CD4-positive, alpha-beta T cell (primary cell): ENCODE results near the gene KCNA1. TPM values are rescaled to one million over a fixed set of nuclear protein-coding genes. Genes with fewer than 3 reads are reported as not detected.

Source experiments
- ATAC-seq: fragments of 200-7000 bp; cut with Tn5 transposase; one replicate; pipeline ENCODE4 v1.10.0; 2022; ENCODE audit warnings: mild to moderate bottlenecking; ENCODE audit not compliant: poor library complexity
- CTCF ChIA-PET: fragments of 350-600 bp; sonication (Branson Sonifier 250); formaldehyde crosslinking; loops from one replicate; lab custom pipeline; 2021; ENCODE audit warnings: antibody characterized with exemption, inconsistent platforms; lab: Charles Lee
- POLR2A ChIA-PET: fragments of 350-600 bp; sonication (Branson Sonifier 250); formaldehyde crosslinking; loops from one replicate; lab custom pipeline; 2021; ENCODE audit warnings: antibody characterized with exemption, inconsistent platforms; lab: Charles Lee
- DNase-seq, 14 experiments: peaks; one replicate each; pipeline ENCODE4 v3.0.0-alpha.2; 2013 to 2020; ENCODE audit warnings: mixed read lengths in 2 of 14
- H3K27ac ChIP-seq, 2 donors: one replicate each; pipeline versions ENCODE4 v1.5.1 to v1.7.0; 2013; ENCODE audit warnings: low read length in 2 of 2, low read depth in 1 of 2, mild to moderate bottlenecking in 1 of 2
- H3K27me3 ChIP-seq, 2 experiments: 1 replicate in 1 of 2; 2 replicates in 1 of 2; pipeline versions ENCODE4 v1.6.1 to v1.7.0; 2013; ENCODE audit warnings: low read length in 2 of 2, control low read depth in 1 of 2, mild to moderate bottlenecking in 1 of 2, moderate library complexity in 1 of 2; ENCODE audit not compliant: insufficient read depth in 2 of 2, control insufficient read depth in 1 of 2
- H3K36me3 ChIP-seq: one replicate; pipeline ENCODE4 v1.6.1; 2013; ENCODE audit warnings: low read length, control low read depth; ENCODE audit not compliant: insufficient read depth
- H3K4me1 ChIP-seq: one replicate; pipeline ENCODE4 v1.6.1; 2013; ENCODE audit warnings: low read length, control low read depth; ENCODE audit not compliant: insufficient read depth
- H3K4me3 ChIP-seq: one replicate; pipeline ENCODE4 v1.5.1; 2013; ENCODE audit warnings: mild to moderate bottlenecking, low read length, moderate library complexity
- H3K9me3 ChIP-seq, 2 experiments: 1 replicate in 1 of 2; 2 replicates in 1 of 2; pipeline versions ENCODE4 v1.6.1 to v1.7.0; 2013; ENCODE audit warnings: low read length in 2 of 2, mild to moderate bottlenecking in 2 of 2, control low read depth in 1 of 2, moderate library complexity in 1 of 2; ENCODE audit not compliant: control insufficient read depth in 1 of 2, insufficient read depth in 1 of 2
- H3K27ac Mint-ChIP-seq: one replicate; pipeline ENCODE4 v1.8.0; 2020; ENCODE audit warnings: mixed read lengths
- H3K27me3 Mint-ChIP-seq: one replicate; pipeline ENCODE4 v1.8.0; 2021; ENCODE audit warnings: mixed read lengths
- H3K36me3 Mint-ChIP-seq: one replicate; pipeline ENCODE4 v1.8.0; 2021; ENCODE audit warnings: low read depth, mixed read lengths
- H3K4me1 Mint-ChIP-seq: one replicate; pipeline ENCODE4 v1.8.0; 2021; ENCODE audit warnings: low read depth, mixed read lengths
- H3K4me3 Mint-ChIP-seq: one replicate; pipeline ENCODE4 v1.8.0; 2020; ENCODE audit warnings: mild to moderate bottlenecking, mixed read lengths
- H3K9me3 Mint-ChIP-seq: one replicate; pipeline ENCODE4 v1.8.0; 2020; ENCODE audit warnings: mixed read lengths
- CTCF ChIP-seq: fragments of 200-600 bp; IDR thresholded peaks from one replicate; pipeline ENCODE4 v1.8.0; 2022; ENCODE audit warnings: antibody characterized with exemption, mild to moderate bottlenecking
- intact Hi-C, 2 experiments: fragments of 100-400 bp; cut with DNase I in 1 of 2; cut with micrococcal nuclease in 1 of 2; formaldehyde crosslinking; loops; one replicate each; pipeline versions ENCODE4 v1.15.1 to v1.9.0; 2023 to 2025; cut with DNase I, micrococcal nuclease
- total RNA-seq, 174 experiments: library from RNA in 2 of 174; stranded (reverse) in 2 of 174; gene quantifications; one replicate each; pipeline ENCODE4 v1.2.3 and lab custom pipeline; 2021 to 2026

KCNA1 gene
- total RNA-seq, 2 experiments from 2014 or later = not detected

- TF ChIP-seq CTCF = no peak
These were observed 45.1 kb downstream of the KCNA1 start for GRCh38 chr12:4954621-4955354.

DNA sequence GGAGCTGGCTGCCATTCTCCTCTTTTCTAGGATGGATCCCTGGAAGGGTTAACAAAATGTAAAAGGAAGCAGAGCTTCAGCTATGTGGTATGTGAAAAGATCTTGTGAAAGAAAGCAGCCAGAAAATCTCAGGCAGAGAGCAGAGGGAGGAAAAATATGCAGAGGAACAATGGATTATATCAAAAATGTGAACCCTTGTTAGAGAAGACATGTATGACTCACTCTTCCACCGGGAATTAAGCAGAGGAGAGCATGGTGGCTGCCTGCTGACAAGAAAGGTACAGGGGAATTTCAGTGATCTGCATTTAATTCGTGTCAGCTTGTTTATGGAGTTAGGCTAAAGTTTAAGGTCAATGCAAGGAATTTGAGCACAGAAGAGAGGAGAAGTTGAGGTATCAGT, 46.3 kb downstream of the KCNA1 start:
- TF ChIP-seq CTCF = no peak
- H3K27ac ChIP-seq = no peak overlapping the region
- peaks cover 0 to 7% of the 10 kb centered on the region in 2 experiments for H3K9me3 ChIP-seq
- Mint-ChIP-seq H3K4me1 (no peaks in the 10 kb centered on the region), H3K36me3 (no peaks in the 10 kb centered on the region), H3K27me3 (peaks cover 46% of the 10 kb centered on the region), H3K9me3 (no peaks in the 10 kb centered on the region), H3K27ac (no peak overlapping the region), H3K4me3 (no peak overlapping the region)
- ATAC-seq = no peak
- no peak for DNase-seq
- ChIA-PET POLR2A (no interaction called here), CTCF (no interaction called here)
- H3K4me1 ChIP-seq = no peaks in the 10 kb centered on the region
- H3K4me3 ChIP-seq = no peak overlapping the region
- peaks cover 6 to 47% of the 10 kb centered on the region in 2 experiments for H3K27me3 ChIP-seq
- intact Hi-C loops = no loop called here
- no peaks in the 10 kb centered on the region for H3K36me3 ChIP-seq

More at GRCh38 chr12:4954621-4955354, 45.1 kb downstream of the KCNA1 start:
- H3K27me3 ChIP-seq = peaks cover 6 to 41% of the 10 kb centered on the region in 2 experiments
- H3K27ac Mint-ChIP-seq = no peak overlapping the region
- no peaks in the 10 kb centered on the region for H3K4me1 Mint-ChIP-seq
- no peaks in the 10 kb centered on the region for H3K4me1 ChIP-seq
- no peaks in the 10 kb centered on the region for H3K36me3 Mint-ChIP-seq
- POLR2A ChIA-PET = no interaction called here
- no peak overlapping the region for H3K4me3 ChIP-seq
- CTCF ChIA-PET = no interaction called here
- H3K27ac ChIP-seq = no peak overlapping the region
- intact Hi-C loops = no loop called here
- no peak overlapping the region for H3K4me3 Mint-ChIP-seq
- DNase-seq (no peak), ATAC-seq (no peak)
- no peaks in the 10 kb centered on the region for H3K9me3 Mint-ChIP-seq
- H3K36me3 ChIP-seq = no peaks in the 10 kb centered on the region
- H3K9me3 ChIP-seq = peaks cover 0 to 4% of the 10 kb centered on the region in 2 experiments
- H3K27me3 Mint-ChIP-seq = peaks cover 47% of the 10 kb centered on the region

GRCh38 chr12:4956968-4957367, 47.3 kb downstream of the KCNA1 start:
- Mint-ChIP-seq H3K27ac (no peak overlapping the region), H3K9me3 (no peaks in the 10 kb centered on the region), H3K27me3 (peaks cover 54% of the 10 kb centered on the region), H3K4me1 (no peaks in the 10 kb centered on the region), H3K36me3 (no peaks in the 10 kb centered on the region), H3K4me3 (no peak overlapping the region)
- H3K27me3 ChIP-seq = peaks cover 9 to 43% of the 10 kb centered on the region in 2 experiments
- TF ChIP-seq CTCF = no peak
- H3K27ac ChIP-seq = no peak overlapping the region
- DNase-seq (no peak), ATAC-seq (no peak)
- ChIA-PET CTCF (no interaction called here), POLR2A (no interaction called here)
- H3K4me3 ChIP-seq = no peak overlapping the region
- no peaks in the 10 kb centered on the region for H3K4me1 ChIP-seq
- peaks cover 0 to 7% of the 10 kb centered on the region in 2 experiments for H3K9me3 ChIP-seq
- H3K36me3 ChIP-seq = no peaks in the 10 kb centered on the region
- intact Hi-C loops = no loop called here
